Panc1 (cell line): ENCODE results near the gene GYG2. TPM values are rescaled to one million over a fixed set of nuclear protein-coding genes. Genes with fewer than 3 reads are reported as not detected.

Source experiments
- ATAC-seq: fragments of 200-7000 bp; cut with Tn5 transposase; 2 replicates; pipeline ENCODE4 v1.9.1; 2020; ENCODE audit warnings: mild to moderate bottlenecking, moderate library complexity
- BruUV-seq: library from RNA; stranded (reverse); fragments of 400-500 nt; replicated peaks from 2 replicates; lab custom pipeline; 2021; lab: Mats Ljungman, UMichigan
- CTCF ChIA-PET: fragments of 300-600 bp; sonication (Branson Sonifier 250); formaldehyde crosslinking; loops from one replicate; lab custom pipeline; 2022; ENCODE audit warnings: antibody characterized with exemption; lab: Charles Lee
- POLR2A ChIA-PET: fragments of 300-600 bp; sonication (Branson Sonifier 250); formaldehyde crosslinking; loops from one replicate; lab custom pipeline; 2022; ENCODE audit warnings: antibody characterized with exemption; lab: Charles Lee
- DNase-seq: peaks from one replicate; pipeline ENCODE4 v3.0.0-alpha.2; 2010; ENCODE audit warnings: low read depth, low spot score
- H3K27ac ChIP-seq: 2 replicates; pipeline ENCODE4 v1.5.1; 2011; ENCODE audit warnings: mild to moderate bottlenecking, low read length, inconsistent platforms
- H3K27me3 ChIP-seq: fragments of 200-500 bp; sonication (Bioruptor generic); 2 replicates; pipeline ENCODE4 v1.6.0; 2014; ENCODE audit warnings: low read length, inconsistent platforms; ENCODE audit not compliant: control insufficient read depth, insufficient read depth
- H3K36me3 ChIP-seq: fragments of 200-500 bp; sonication (Bioruptor generic); 2 replicates; pipeline ENCODE4 v1.5.1; 2014; ENCODE audit warnings: inconsistent platforms, mild to moderate bottlenecking, low read length, moderate library complexity; ENCODE audit not compliant: control insufficient read depth, insufficient read depth
- H3K4me1 ChIP-seq: 2 replicates; pipeline ENCODE4 v1.5.1; 2011; ENCODE audit warnings: inconsistent platforms, mild to moderate bottlenecking, low read length, moderate library complexity; ENCODE audit not compliant: control insufficient read depth, insufficient read depth
- H3K4me3 ChIP-seq, 2 experiments: 2 replicates each; pipeline ENCODE4 v1.5.1; 2011 to 2012; ENCODE audit warnings: low read depth in 2 of 2, low read length in 2 of 2, mild to moderate bottlenecking in 2 of 2, inconsistent platforms in 1 of 2, moderate library complexity in 1 of 2
- H3K9me3 ChIP-seq: fragments of 200-500 bp; sonication (Bioruptor generic); 2 replicates; pipeline ENCODE4 v1.5.1; 2014; ENCODE audit warnings: low read depth, mild to moderate bottlenecking, inconsistent platforms, low read length, moderate library complexity; ENCODE audit not compliant: control insufficient read depth, insufficient read depth
- CTCF ChIP-seq: fragments of 450-650 bp; IDR thresholded peaks from 2 replicates; pipeline ENCODE4 v1.5.1; 2017; ENCODE audit warnings: mild to moderate bottlenecking
- POLR2AphosphoS5 ChIP-seq: IDR thresholded peaks from 2 replicates; pipeline ENCODE4 v1.6.1; 2012; ENCODE audit warnings: mild to moderate bottlenecking, low read depth, low read length, moderate library complexity
- REST ChIP-seq, 2 experiments: IDR thresholded peaks; 2 replicates each; pipeline ENCODE4 v1.6.1; 2011 to 2012; ENCODE audit warnings: low read depth in 2 of 2, control low read depth in 1 of 2, low read length in 1 of 2, mild to moderate bottlenecking in 1 of 2, moderate library complexity in 1 of 2; ENCODE audit not compliant: insufficient read depth in 1 of 2
- SIN3A ChIP-seq: IDR thresholded peaks from 2 replicates; pipeline ENCODE4 v1.6.1; 2012; ENCODE audit warnings: low read depth, mild to moderate bottlenecking, low read length, moderate library complexity, borderline replicate concordance; ENCODE audit not compliant: insufficient read depth
- TCF7L2 ChIP-seq: IDR thresholded peaks from 2 replicates; pipeline ENCODE4 v1.6.1; 2011; ENCODE audit warnings: mild to moderate bottlenecking, low read depth, low read length, inconsistent platforms
- in situ Hi-C: cut with HindIII; loops from 2 replicates; pipeline ENCODE4 v1.10.0; 2016; ENCODE audit warnings: low sequenced_read_pairs, low pct_unique_long_range_greater_than_20kb
- intact Hi-C: fragments of 100-400 bp; cut with micrococcal nuclease; formaldehyde crosslinking; loops from one replicate; pipeline ENCODE4 v1.10.0; 2022; ENCODE audit not compliant: unreplicated experiment
- total RNA-seq: library from RNA; stranded (reverse); gene quantifications from one replicate; pipeline ENCODE4 v1.2.1, GENCODE V29; 2021; ENCODE audit not compliant: unreplicated experiment

GYG2 gene
- total RNA-seq, 1 experiment from 2014 or later, result 0.85 TPM

DNA sequence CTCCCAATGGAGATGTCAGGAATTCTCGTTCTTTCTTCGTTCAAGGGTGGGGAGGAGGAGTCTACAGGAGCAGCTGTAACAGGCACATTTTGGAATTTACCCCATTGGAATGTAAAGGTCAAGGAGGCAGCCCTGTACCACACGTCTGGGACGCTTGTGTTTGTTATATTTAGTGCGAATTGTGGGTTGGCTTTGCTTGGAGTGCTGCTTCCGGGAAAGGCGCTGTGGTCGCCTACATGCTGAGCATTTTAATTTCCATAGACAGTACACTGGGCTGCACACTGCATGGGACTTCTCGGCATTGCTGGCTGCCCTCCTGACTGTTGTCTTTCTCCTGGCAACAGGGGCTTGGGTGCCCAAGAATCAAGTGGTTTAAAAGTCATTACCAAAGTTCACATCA lies 12.8 kb downstream of the GYG2 start:
- H3K36me3 ChIP-seq, result no peaks in the 10 kb centered on the region
- no peak for TF ChIP-seq REST (IDR thresholded peaks at IDR 0.05; ENCODE audit: insufficient read depth in 1 of 2, low read depth in 2 of 2, low read length in 1 of 2)
- in situ Hi-C loops (no loop called here), intact Hi-C loops (no loop called here)
- ChIA-PET CTCF (no interaction called here), POLR2A (no interaction called here)
- H3K4me3 ChIP-seq, result no peak overlapping the region
- H3K27ac ChIP-seq, result no peak overlapping the region
- H3K27me3 ChIP-seq, result no peaks in the 10 kb centered on the region
- no peaks in the 10 kb centered on the region for H3K4me1 ChIP-seq
- BruUV-seq, result no TSS peak
- DNase-seq (no peak), ATAC-seq (no peak)
- H3K9me3 ChIP-seq, result no peaks in the 10 kb centered on the region

- CTCF ChIA-PET, result no interaction called here
- Histone ChIP-seq H3K4me1 (no peaks in the 10 kb centered on the region), H3K9me3 (no peaks in the 10 kb centered on the region), H3K27me3 (no peaks in the 10 kb centered on the region), H3K27ac (no peak overlapping the region), H3K36me3 (no peaks in the 10 kb centered on the region), H3K4me3 (no peak overlapping the region)
- no TSS peak for BruUV-seq
- DNase-seq (no peak), ATAC-seq (no peak)
- intact Hi-C loops, result no loop called here
- POLR2A ChIA-PET, result no interaction called here
- in situ Hi-C loops, result no loop called here
- no peak for TF ChIP-seq POLR2AphosphoS5
- TF ChIP-seq SIN3A, result no peak
- no peak for TF ChIP-seq CTCF
- TF ChIP-seq REST (IDR thresholded peaks at IDR 0.05; ENCODE audit: insufficient read depth in 1 of 2, low read depth in 2 of 2, low read length in 1 of 2), result no peak
- TF ChIP-seq TCF7L2, result no peak
Observed at GRCh38 chrX:2846992-2847391, 18.3 kb downstream of the GYG2 start.
